Nucleus accumbens (tissue), 56 donors: ENCODE measurements around the gene PTH2R.
A peak's percentile ranks its signal among the peaks of the same experiment; 100 is the strongest.
"Not testable (repeated sequence)": the region's sequence is repeated elsewhere in the genome, so short reads cannot be mapped to it uniquely, and the experiment has no call there.

Experiments
- DNase-seq, 56 donors: peaks; one replicate each; lab custom pipeline; 2025; lab: John Stamatoyannopoulos, UW

PTH2R gene

DNA sequence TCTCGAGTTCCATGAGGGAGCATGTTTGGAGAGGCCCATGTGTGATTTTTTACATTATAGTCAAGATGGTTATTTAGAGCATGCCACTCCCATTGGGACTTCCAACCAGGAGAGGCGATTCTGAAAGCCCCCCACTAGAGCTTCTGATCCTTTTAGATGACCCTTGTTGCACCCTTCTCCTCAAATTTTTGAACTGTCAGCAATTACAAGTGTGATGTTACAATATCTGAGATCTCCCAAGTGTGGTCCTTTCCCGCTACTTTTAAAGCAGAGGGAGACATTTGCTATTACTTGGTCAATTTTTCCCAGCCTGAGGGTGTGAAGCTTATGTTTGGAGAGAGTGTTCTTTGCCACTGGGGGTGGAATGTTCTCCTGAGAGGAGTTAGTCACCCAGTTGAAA, 16.7 kb upstream of the PTH2R start:
- DNase-seq = no peak

DNA sequence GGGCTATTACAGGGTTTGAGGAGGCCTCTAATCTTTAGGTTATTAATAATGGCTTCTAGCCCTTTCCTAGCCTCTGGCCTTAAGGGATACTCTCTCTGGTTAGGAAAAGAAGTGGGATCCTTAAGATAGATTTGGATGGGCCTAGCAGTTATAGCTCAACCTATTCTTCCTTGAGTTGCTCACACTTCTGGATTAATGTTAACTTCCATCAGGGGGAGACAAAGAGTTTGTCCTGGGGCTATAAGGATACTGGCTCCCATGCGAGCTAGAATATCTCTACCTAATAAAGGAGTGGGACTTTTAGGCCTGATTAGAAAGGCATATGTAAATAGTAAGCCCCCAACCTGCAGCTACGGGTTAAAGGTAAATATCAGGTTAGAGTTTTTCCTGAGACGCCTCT, 14.3 kb upstream of the PTH2R start:
- DNase-seq = no peak

- DNase-seq = not testable (repeated sequence)
Measured at GRCh38 chr2:208396796-208397195, 9.8 kb upstream of the PTH2R start.

DNA sequence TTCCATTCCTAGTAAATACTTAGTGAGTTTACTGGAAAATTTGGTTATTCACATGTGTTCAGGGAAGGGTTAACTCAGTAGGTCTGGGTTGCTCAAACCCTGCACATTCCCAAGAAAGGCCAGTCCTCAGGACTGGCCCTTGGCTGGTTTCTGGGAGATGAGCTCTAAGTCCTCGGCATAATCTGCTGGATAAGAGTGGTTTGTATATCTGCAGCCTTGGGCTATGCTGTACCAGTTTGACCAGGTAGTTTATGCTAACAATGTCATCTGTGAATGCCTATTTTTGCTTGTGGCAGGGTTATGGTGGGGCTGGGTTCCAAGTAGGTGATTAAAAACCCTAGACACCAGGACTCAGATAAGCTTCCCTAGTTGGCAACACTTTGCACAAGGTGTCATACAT, 7.4 kb upstream of the PTH2R start:
- DNase-seq = no peak

DNA sequence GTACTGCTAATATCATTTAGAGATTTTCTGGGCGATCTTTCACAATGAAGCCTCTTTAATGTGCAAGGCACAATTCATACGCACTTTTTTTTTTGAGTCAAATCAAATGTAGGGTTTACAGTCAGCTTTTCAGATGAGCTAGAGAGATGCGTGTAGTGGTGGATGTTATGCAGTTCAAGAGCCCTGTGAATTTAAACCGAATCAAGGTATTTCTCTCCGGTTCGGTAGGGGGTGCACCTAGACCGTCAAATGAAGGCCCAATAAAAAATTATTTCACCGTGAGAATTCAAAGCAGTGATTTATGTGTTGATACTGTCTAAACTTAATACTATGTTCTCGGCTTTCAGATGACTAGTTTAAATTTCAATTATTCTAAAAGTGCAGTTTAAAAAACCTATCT, 1.1 kb downstream of the PTH2R start:
- peak in 7 of 56 donors; percentile 1 to 22 (median 11) for DNase-seq

DNA sequence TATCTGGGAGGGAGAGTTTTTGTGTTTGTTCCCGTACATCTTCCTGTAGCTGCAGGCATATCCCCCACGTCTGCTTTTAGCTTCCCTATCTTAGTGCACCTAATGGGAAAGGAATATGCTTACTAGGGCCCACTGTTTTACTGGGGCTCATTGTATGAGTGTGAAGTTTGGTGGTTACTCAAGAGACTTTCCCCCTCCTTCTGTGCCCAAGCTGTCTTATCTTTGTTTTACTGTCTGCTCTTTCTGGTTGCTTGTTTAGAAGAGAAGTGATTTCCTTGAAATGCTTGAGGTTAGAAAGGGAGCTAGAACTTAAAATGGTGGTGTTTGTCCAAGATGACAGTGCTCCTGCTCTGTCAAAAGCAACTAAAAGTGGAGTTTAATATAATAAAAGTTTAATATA, 7.3 kb downstream of the PTH2R start:
- no peak for DNase-seq

DNA sequence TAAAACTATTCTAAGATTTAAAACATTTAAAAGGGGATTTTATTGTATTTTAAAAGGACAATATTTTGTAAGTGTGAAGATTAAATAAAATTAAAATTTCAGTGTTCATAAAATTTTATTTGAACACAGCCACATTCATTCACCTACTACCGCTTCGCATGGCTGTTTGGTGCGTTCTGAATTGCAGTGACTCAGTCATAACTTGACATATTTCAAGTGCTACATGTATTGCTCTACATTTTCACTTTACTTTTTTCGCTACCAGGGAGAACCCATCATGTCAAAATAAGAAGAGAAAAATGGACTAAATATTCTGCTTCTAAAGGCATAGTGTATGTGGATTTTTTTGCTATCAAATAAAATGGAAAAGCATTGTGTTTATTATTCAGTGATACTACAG, 8.7 kb downstream of the PTH2R start:
- DNase-seq = no peak

- DNase-seq = no peak
Measured at GRCh38 chr2:208415897-208416296, 9.3 kb downstream of the PTH2R start.

- no peak for DNase-seq
Measured at GRCh38 chr2:208426412-208427045, 19.9 kb downstream of the PTH2R start.

- no peak for DNase-seq
Measured at GRCh38 chr2:208437755-208438154, 31.2 kb downstream of the PTH2R start.

DNA sequence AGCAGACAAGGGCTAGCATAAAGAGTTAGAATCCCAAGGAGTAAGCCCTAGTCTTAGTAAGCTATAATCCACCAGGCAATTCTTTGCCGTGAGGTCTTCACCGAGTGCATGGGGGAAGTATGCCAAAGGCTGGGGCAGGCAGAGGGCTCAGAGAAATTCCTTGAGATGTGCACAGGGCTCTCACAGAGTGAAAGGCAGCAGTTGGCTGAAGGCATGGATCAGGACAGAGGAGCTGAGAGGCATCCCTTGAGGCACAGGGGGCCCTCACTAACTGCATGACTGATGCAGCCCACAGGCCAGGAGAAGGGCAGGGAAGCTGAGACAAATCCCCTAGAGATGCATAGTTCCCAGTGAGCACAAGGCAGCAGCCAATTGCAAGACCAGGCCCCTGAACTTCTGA, 34.1 kb downstream of the PTH2R start:
- DNase-seq = no peak

DNA sequence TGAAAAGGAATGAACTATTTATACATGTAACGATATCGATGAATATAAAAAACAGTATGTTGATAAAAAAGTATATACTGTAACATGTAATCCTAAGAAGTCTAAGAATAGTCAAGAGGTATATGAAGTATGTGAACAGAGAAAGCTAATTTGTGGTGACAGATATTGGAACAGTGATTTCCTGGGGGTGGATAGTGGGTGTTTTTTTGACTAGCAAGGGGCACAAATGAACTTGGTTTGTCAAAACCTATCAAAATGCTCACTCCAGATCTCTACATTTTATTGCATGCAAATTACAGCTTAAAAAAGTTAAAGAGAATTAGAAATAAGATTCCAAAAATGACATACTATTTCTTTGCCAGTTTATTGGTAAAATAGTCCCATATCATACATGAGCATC, 35.4 kb downstream of the PTH2R start:
- DNase-seq = peak in 1 of 56 donors; percentile 1

DNA sequence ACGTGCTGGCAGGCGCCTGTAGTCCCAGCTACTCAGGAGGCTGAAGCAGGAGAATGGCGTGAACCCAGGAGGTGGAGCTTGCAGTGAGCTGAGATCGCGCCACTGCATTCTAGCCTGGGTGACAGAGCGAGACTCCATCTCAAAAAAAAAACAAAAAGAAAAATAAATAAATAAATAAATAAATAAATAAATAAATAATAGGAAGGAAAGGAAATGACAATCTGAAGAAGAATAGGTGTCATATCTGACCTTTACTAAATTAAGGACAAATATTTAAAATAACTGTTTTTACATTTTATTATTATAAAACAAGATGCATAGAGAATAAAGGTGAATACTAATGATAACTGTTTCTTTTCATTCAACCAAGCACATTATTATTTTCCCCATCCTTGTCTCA, 40.9 kb downstream of the PTH2R start:
- DNase-seq = not testable (repeated sequence)

DNA sequence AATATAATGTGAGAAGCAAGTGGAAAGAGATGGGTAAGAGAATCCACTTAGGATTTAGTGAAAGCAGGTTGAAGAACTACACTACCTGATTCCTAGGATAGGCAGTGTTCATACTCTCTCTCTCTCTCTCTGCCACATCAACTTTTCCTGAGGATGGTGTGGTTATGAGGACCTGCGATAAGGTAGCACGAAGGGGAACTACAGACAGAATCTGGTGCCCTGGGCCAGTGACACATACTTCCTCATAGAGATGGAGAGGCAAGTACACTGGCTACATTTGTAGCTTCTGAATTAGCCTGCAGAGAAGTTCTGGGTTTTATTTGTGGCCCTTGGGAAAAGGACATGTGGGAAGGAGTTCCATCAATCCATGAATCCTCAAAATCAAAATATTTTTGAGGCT, 44.5 kb downstream of the PTH2R start:
- no peak for DNase-seq

DNA sequence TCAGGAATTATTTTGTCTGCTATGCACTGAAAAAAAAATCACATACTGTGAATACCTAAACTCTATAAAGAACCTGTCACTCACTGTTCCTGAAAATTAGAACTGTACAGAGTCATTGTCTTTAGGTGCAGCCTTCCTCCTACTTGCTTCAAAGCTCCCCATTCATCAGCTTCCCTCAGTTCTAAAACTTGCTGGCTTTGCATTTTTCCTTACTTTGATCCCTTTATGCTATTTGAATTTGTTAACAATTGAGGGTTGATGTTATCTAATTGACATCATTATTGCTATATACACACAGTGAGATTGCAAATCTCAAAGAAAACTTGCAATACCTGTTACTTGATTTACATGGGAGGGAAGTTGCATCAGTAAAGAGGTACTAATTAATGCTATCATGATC, 48.3 kb downstream of the PTH2R start:
- DNase-seq = no peak

DNA sequence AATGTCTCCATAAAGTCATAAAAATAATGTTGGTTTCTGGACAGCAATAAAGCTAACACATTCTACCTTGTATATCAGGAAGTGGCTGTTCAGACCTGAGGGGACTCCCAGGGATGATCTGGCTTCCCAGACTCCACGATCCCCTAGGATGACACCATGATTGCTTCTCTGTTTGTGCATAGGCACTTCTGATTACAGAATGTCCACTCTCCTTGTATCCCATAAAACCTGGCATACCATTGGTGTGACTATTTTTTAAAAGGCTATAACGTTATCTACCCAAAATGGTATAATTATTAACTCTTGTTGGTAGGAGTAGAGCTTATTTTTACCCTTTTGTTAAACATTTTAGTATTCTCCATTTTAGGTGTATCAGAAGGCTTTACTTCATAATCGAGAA, 57.1 kb downstream of the PTH2R start:
- no peak for DNase-seq

GRCh38 chr2:208464205-208464604, 57.6 kb downstream of the PTH2R start:
- no peak for DNase-seq

DNA sequence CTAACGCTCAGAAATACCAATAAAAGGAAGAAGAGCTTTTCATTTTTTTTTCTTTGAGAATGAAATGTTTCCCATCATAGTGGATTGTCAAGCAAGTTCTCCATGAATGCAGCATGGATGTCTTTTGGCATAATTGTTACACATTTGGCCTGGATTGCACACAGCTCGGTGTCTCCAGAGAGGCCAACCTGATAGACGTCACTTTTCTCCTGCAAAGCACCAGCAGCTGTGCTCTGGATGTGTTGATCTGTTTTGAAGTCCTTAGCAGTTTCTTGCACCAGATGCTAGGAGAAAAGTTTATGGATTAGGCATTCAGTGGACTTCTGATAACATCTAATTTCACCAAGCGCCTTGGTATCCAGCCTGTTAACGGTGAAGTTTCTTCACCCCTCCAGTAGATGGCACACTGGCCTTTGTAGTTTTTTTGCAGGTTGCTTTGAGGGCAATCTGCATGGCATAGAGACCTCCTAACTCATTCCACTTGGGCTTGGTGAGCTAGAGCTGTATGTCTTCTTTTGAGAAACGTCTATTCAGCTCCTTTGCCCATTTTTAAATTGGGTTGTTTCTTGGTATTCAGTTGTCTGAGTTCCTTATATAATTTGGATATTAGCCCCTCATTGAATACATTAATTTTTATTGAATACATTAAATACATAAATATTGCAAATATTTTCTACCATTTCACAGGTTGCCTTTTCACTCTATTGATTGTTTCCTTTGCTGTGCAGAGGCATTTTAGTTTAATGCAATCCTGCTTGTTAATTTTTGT, 59.7 kb downstream of the PTH2R start:
- peak in 5 of 56 donors; percentile 0 to 13 (median 5) for DNase-seq

DNA sequence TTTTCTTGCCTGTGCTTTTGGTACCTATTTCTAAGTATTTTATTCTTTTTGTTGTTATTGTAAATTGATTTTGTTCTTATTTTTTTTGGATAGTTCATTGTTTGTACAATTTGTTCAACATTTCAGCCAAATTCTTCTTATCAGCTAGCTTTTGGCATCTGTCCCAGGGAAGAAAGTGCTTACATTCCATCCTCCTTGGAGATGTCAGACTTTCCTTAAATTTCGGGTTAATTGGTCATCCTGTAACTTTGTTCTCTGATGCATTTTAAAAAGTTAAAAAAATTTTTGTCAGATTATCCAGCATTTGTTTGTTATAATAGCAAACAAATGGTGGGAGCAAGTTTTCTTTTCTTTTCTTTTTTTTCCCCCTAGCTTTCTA, 60.3 kb downstream of the PTH2R start:
- no peak for DNase-seq

GRCh38 chr2:208467564-208467963, 61.0 kb downstream of the PTH2R start:
- no peak for DNase-seq

GRCh38 chr2:208477741-208478140, 71.1 kb downstream of the PTH2R start:
- DNase-seq = no peak

DNA sequence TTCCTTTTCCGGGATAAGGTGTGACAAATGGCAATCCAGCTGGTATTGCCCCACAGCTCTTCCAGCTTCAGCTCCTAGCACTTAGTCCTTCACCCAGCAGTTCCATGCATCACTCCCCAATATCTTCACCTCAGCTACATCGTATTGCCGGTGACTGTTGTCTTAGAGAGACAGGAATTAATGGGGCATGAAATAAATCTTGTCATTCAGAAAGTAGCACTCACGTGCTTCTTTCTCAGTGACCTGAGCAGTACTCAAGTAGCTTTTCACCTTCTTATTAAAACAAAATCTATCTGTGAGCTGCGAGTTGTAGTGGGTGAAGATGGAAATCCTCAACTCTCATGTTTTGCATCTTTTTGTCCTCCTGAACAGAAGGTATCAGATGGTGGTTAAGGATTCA, 72.8 kb downstream of the PTH2R start:
- DNase-seq = no peak
